ENCODE results near the gene NFATC3.

NFATC3 gene

DNA sequence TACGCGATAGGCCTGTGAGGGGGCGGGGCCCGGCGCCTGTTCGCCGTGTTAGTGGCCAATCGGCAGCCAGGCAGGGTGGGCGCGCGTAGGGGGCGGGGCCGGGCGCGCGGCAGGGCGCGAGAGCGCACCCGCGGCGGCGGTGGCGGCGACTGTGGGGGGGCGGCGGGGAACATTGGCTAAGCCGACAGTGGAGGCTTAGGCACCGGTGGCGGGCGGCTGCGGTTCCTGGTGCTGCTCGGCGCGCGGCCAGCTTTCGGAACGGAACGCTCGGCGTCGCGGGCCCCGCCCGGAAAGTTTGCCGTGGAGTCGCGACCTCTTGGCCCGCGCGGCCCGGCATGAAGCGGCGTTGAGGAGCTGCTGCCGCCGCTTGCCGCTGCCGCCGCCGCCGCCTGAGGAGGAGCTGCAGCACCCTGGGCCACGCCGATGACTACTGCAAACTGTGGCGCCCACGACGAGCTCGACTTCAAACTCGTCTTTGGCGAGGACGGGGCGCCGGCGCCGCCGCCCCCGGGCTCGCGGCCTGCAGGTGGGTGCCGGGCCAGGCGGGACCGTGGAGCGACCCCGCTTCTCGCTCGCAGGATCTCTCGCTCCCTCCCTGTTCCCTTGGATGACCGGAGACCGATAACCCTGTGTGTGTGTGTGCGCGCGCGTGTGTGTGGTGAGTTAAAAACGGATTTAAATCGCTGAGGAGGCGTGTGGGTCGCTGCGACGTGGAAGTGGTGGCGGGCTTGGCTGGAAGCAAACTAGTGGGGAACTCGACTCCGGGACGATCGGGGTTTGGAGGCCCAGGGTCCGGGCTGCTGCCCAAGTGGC, at the start of gene NFATC3:
TSS of gene NFATC3 (plus strand) at position 112 of the 813 bp plus-strand sequence. CDS start at position 424, 312 bp downstream.
- DNase-seq (ENCODE audit: low spot score) = peak; percentile 98

DNA sequence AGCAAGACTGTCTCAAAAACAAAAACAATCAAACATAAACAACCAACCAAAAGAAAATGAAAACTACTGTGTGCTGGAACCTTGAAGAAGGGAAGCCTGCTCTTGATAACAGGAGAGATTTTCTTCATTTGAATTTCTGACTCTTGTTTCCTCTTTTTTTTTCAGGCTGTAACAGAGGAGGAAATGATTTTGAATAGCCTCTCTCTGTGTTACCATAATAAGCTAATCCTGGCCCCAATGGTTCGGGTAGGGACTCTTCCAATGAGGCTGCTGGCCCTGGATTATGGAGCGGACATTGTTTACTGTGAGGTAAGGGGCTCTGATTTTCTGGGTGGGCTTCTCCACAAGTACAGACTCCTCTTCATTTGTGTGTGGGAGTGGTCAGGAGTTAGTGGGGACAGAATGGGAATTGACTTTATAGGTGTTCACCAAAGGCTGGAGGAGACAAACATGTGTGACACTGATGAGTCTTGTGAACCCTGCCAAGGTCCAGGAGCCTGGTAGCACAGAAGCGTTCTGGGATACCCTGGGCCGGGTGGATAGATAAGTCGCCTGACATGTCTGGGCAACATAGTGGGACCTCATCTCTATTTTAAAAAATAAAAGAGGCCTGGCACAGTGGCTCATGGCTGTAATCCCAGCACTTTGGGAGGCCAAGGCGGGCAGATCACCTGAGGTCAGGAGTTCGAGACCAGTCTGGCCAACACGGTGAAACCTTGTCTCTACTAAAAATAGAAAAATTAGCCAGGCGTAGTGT, 47.2 kb upstream of the NFATC3 start:
- no peak for DNase-seq (ENCODE audit: low spot score)

DNA sequence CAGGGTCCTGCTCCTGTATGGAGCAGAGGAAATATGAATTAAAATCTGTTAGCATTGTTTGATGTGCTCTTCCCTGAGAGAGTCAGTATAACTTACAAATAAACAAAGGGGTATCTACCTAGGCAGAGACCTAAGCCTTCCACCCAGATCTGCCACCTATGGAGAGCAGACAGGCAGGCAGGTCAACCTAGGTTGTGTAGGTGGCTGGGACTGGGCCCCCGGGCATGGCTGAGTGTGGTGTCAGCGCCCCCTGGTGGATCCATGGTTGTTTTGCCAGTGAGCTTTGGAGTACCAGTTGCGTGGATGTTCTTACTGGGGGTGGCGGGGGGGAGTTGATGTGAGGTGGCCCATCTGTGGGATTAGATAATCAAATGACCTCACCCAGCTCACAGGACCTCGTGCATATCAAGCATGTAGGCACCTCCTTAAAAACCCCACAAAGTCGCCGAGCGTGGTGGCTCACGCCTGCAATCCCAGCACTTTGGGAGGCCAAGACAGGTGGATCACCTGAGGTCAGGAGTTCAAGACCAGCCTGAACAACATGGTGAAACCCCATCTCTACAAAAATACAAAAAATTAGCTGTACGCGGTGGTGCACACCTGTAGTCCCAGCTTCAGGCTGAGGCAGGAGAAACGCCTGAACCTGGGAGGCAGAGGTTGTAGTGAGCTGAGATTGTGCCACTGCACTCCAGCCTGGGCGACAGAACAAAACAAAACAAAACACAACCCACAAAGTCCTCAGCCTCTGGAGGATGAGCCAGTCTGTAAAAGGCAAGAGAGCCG, 44.5 kb upstream of the NFATC3 start:
- DNase-seq (ENCODE audit: low spot score) = peak; percentile 59

DNA sequence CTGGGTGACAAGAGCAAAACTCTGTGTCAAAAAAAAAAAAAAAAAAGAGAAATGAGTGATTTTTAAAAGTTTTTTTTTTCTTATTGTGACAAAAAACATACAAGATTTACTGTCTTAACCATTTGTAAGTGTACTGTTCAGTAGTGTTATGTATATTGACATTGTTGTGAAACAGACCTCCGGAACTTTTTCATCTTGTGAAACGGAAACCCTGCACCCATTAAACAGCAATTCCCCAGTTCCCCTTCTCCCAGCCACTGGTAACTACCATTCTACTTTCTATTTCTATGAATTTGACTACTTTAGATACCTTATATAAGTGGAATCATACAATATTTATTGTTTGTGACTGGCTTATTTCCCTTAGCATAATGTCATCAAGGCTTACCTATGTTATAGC, 43.4 kb upstream of the NFATC3 start:
- no peak for DNase-seq (ENCODE audit: low spot score)

DNA sequence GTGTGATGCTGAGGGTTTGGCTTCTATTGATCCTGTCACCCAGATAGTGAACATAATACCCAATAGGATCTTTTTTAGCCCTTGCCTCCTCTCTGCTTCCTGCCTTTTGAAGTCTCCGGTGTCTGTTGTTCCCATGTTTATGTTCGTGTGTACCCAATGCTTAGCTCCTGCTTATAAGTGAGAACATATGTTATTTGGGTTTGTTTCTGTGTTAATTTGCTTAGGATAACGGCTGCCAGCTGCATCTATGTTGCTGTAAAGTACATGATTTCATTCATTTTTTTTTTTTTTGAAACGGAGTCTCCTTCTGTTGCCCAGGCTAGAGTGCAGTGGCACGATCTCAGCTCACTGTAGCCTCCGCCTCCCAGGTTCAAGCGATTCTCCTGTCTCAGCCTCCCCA, 39.1 kb upstream of the NFATC3 start:
- no peak for DNase-seq (ENCODE audit: low spot score)

DNA sequence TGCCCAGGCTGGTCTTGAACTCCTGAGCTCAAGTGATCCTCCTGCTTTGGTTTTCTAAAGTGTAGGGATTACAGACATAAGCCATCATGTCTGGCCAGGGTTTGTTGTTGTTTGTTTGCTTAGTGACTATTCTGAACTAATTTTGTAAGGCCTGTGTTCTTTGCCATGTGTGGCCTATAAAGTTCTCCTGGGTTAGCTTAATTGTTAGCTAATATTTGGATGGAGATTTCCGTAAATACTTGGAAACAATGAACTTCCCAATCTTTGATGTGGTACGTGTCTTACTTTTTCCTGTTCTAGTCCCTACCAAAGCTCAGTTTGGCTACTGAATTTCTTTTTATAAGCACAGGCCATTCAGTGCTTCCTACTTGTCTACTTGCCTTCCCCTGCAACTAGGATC, 37.2 kb upstream of the NFATC3 start:
- DNase-seq (ENCODE audit: low spot score) = no peak

DNA sequence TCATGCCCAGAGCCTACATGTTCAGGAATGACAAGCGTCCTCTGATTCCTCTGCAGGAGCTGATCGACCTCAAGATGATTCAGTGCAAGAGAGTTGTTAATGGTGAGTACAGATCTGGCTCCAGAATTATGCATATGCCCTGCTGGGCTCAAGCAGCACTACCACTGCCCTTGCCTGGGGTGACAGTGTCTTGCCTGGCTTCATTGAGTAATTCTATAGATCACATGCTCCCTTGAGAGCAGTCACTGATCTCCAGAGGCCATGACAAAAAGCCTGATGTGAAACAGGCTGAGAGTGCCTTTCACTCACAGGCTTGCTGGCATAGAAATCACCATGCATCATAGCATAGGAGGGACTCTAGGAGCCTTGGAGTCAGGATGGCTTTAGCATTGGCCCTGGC, 35.7 kb upstream of the NFATC3 start:
- DNase-seq (ENCODE audit: low spot score) = no peak

DNA sequence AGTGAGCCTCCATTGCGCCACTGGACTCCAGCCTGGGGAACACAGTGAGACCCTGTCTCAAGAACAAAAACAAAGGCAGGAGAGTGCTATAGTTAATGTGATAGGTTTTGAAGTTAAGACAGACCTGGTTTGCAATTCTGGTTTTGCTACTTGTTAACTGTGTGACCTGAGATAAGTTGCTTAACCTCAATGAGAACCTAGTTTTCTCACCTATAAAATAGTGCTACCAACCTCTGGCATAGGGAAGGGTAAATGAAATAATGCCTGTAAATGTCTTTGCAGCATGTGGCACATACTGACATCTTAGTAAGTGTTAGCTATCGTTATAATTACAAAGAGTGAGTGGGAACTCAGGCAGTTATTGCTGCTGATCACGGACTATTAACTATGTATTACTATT, 29.8 kb upstream of the NFATC3 start:
- DNase-seq (ENCODE audit: low spot score) = no peak

DNA sequence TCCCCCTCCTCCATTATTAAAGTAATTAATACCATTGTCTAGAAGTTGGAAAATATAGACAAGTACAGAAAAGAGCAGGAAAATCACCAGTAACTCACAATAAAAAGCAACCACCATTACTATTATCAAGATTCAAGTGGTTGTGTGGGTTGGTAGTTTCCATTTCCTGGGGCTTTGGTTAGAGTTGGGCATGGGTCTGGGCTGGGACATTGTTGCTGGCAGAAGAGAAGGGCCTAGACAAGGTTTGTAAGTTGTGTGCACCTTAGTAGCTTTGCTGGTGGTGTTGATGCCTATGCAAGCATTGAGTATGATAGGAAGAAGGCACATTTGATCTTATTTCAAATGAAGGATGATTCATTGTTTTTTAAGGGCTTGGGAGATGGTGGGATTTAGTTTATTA, 25.4 kb upstream of the NFATC3 start:
- DNase-seq (ENCODE audit: low spot score) = no peak

DNA sequence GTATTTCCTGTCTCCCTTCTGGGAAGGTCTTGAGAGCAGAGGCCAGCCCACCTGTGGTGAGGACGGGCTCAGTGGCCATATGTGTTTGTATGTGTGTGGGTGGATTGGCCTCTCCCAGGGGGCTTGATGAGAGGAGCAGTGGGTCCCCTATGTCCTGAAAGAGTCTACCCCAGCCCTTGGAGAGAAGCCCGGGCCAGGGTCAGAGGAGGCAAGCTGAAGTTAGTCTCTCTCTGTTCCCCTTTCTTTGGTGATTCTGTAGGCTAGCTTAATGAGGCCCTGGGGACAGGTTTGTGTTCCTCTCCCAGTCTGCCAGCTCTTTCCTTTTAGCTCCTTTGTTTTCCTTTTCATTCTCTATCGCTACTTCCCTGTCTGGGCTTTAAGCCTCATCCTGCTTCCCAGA, 23.8 kb upstream of the NFATC3 start:
- no peak for DNase-seq (ENCODE audit: low spot score)

DNA sequence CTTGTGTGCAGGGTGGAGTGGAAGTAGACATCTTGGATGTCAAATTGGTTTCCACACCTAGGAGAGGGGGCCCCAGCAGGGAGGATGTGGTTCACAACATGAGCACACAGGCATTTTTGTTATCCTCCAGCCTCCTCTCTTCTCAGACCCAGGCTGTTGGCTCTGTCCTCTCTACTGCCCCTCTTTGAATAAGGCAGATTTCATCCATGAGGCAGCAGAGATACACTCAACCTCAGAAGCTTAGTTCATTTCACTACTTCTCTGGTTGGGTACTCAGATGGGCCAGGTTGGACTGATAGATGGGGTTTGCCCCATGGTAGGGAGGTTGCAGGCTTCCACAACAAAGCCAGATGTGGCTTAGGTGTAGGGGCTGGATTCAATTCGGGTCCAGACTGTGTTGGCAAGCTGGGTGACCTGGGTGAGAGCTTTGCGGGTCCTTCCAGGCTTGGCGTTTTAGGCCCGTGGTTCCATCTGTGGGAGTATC, 22.2 kb upstream of the NFATC3 start:
- DNase-seq (ENCODE audit: low spot score) = no peak

DNA sequence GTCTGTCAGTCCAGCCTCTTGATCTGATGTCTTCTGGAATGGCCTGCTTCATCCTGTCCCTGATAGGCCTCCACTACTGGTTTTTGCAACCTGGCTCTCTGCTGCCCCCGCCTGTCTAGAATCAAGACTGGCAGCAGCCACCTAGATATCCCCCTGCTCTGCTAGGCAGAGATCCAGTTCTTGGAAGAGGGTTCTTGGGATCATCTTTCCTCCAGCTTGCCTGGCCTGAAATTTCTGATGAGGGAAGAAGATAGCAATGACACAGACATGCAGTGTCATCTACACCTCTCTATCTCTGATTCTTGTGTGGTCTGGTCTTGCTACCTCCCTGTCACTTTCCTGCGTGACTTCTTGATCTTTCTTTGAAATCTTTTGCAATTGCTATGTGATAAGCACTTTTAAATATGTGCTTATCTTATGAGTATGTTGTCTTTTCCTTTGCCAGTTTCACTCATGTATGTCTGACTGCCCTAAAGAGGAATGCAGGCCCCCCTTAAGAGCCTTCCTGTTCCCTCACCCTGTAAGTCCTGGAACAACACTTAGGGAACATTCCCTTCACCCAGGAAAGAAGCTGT, 20.3 kb upstream of the NFATC3 start:
- DNase-seq (ENCODE audit: low spot score) = peak; percentile 61

DNA sequence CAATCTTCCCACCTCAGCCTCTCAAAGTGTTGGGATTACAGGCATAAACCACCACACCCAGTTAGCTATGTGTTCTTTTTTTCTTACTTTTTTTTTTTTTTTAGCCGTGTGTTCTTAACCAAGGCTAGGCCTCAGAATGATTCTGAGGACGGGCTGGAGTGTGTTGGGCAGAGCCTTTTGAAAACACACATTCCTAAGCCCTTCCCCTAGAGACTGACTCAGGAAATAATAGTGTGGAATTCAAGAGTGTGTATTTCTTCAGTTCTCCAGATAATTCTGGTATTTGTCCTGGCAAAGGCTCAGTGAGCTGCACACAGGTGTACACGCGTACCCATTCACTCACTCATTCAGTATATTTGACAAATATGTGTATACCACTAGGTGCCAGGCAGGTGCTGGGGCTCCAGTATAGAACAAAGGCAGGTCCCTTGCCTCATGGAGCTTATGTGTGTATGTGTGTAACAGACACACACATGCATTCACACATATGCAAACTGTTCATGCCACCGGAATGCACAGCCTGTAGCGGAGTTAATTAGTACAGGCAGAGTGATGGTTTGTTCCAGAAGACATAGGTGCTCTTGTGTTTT, 19.4 kb upstream of the NFATC3 start:
- no peak for DNase-seq (ENCODE audit: low spot score)

DNA sequence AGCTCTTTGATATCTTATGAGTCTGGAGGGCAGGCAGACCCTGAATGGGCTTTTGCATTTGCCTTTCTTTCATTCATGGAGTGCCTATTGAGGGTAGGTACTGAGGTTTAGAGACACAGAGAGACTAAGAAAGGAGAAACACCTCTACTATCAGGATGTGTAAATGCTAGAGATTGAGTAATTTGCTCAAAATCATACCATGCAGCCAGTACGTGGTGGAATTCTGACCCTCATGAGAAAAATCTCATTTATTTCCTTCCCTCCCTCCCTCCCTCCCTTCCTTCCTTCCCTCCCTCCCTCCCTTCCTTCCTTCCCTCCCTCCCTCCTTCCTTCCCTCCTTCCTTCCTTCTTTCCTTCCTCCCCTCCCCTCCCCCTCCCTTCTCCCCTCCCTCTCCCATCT, 18.4 kb upstream of the NFATC3 start:
- no peak for DNase-seq (ENCODE audit: low spot score)

DNA sequence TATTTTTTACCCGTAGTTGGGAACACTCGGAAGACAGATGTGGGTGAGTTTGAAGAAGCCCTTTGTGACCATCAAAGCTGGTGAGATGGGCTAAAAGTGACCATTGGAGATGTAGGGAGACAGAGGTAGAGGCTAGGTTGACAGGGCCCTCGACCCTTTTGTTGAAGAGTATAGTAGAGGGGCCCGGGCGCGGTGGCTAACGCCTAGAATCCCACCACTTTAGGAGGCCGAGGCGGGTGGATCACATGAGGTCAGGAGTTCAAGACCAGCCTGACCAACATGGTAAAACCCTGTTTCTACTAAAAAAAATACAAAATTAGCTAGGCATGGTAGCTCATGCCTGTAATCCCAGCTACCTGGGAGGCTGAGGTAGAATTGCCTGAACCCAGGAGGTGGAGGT, 16.2 kb upstream of the NFATC3 start:
- no peak for DNase-seq (ENCODE audit: low spot score)

DNA sequence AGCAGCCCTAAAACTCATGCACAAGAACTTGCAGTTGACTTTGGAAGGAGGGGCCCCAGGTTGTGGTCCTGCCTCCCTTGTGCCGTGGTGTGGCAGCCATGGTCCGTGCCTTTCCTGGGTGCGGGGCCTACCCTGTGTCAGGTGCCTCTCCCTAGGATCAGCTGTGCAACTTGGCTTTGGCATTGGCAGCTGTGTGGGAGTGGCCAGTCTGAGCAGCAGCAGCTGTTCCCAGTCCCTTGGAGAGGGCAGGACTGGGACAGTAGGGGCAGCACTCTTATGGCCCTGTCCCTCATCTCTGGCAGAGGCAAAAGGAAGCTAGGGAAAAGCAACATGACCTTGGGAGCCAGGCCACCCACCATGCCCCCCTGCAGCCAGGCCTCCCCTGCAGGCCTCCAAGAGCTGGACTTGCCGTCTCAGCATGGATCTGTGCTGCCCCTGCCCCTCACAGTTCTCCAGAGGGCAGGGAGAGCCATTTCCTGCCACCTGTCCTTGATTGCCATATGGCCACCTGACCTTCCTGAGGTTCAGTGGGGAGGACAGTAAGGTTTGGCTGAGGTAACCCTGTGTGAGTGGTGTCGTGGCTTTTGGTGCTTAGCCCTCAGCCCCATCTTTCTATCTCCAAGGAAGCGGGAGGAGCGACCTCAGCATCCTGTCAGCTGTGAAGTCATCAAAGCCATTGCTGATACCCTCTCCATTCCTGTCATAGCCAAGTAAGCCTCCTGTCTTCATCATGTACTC, 15.5 kb upstream of the NFATC3 start:
- DNase-seq (ENCODE audit: low spot score) = no peak

DNA sequence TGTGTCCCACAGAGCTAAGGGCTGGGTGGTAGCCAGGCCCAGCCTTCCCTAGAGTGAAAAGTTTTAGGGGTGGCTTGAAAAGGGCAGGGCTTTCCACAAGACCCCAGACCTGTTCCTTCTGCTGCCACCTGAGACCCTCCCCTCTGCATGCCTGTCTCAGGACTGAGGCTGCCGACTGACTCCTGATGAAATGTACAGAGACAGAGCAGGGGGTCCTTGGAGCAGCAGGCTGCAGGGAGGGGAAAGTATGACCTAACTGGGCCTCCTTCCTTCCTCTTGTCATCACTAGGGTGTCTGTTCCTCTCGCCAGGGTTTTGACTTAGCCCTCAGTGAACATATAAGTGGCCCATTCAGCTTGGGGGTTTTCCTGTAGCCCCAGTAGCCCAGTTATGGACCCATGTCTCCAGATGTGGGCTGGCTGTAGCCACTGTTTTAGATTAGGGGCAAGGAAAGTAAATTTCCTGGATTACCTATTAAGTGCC, 14.9 kb upstream of the NFATC3 start:
- no peak for DNase-seq (ENCODE audit: low spot score)

DNA sequence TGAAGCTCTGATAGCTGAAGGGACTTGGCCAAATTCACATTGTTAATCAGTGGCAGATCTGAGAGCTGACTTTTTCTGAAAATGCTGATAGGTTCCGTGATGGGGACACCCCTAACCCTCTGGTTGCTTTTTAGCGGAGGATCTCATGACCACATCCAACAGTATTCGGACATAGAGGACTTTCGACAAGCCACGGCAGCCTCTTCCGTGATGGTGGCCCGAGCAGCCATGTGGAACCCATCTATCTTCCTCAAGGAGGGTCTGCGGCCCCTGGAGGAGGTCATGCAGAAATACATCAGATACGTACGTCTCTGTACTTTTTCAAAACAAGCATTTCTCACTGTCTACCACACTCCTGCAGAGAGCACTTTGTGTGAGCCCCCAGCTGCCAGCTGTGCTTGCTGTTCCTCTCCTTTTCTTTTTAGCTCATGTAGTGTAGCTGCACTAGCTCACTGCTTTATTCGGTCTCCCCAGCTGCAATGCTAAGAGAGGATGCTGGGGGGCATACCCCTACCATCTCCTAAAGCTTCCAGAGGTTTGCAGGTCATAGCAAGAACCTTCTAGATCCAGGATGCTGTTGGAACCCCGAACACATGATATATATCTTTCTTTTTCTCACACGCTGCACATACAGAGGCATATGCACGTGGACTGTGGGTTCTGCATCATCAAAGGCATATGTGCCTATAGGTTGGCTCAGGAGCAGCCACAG, 14.2 kb upstream of the NFATC3 start:
- no peak for DNase-seq (ENCODE audit: low spot score)

DNA sequence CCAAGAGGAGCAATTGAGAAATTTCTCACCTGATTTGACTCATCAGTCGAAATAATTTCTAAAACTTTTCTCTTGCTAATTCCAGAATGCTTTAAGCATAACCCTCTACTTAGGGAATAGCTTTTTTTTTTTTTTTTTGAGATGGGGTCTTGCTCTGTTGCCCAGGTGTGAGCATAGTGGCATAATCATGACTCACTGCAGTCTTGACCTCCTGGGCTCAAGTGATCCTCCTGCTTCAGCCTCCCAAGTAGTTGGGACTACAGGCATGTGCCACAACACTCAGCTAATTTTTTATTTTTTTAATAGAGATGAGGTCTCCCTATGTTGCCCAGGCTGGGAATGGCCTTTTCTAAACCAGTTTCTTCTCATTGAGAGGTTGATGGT, 13.7 kb upstream of the NFATC3 start:
- DNase-seq (ENCODE audit: low spot score) = no peak

DNA sequence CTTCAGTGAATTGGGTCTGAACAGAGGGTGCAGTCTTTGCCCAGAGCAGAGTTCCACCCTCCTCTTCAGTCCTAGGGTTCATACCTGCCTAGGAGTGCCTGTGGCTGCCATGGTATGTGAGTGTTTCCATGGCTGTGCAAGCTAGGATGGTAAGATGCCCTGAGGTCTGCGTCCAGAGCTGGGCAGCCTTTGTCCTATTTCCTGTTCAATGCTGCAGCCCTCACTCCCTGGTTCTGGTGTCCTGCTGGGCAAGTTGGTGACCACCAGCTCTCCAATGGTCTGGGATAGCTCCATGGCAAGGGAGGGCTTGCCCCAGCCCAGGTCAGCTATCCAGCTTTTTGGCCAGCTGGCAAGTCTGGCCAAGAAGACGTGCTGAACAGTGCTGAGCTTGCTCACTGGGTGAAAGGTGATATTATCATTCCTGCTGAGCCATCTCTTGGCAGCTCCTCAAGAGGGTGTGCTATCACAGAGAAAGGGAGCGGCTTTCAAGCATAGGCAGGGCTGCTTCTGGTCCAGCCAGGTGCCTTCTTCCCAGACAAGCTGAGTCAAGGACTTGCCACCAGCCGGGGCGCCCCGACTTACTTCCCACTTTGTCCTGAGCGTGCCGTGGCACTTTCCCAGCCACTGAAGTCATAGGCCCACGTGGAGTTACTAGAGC, 13.0 kb upstream of the NFATC3 start:
- DNase-seq (ENCODE audit: low spot score) = no peak
